ENCODE measurements around the gene FANCC.

- TF ChIP-seq TAF1 (CRISPR knock-in tag; IDR thresholded peaks at IDR 0.05) (no peak), THYN1 (CRISPR knock-in tag; IDR thresholded peaks at IDR 0.05; ENCODE audit: borderline replicate concordance, low read depth) (no peak), ZNF672 (CRISPR knock-in tag; IDR thresholded peaks at IDR 0.05) (no peak), GMEB1 (CRISPR knock-in tag; IDR thresholded peaks at IDR 0.05; ENCODE audit: borderline replicate concordance) (no peak), ZNF792 (CRISPR knock-in tag; IDR thresholded peaks at IDR 0.05) (no peak), BCLAF1 (IDR thresholded peaks at IDR 0.05) (no peak), CBX5 (CRISPR knock-in tag; IDR thresholded peaks at IDR 0.05; ENCODE audit: borderline replicate concordance) (no peak), BRCA1 (CRISPR knock-in tag; IDR thresholded peaks at IDR 0.05) (no peak), ZNF282 (IDR thresholded peaks at IDR 0.05; ENCODE audit: partially characterized antibody) (no peak), KLF13 (CRISPR knock-in tag; IDR thresholded peaks at IDR 0.05) (no peak), ZNF138 (CRISPR knock-in tag; IDR thresholded peaks at IDR 0.05; ENCODE audit: low read depth) (no peak)
- TF ChIP-seq, protein P1, sequence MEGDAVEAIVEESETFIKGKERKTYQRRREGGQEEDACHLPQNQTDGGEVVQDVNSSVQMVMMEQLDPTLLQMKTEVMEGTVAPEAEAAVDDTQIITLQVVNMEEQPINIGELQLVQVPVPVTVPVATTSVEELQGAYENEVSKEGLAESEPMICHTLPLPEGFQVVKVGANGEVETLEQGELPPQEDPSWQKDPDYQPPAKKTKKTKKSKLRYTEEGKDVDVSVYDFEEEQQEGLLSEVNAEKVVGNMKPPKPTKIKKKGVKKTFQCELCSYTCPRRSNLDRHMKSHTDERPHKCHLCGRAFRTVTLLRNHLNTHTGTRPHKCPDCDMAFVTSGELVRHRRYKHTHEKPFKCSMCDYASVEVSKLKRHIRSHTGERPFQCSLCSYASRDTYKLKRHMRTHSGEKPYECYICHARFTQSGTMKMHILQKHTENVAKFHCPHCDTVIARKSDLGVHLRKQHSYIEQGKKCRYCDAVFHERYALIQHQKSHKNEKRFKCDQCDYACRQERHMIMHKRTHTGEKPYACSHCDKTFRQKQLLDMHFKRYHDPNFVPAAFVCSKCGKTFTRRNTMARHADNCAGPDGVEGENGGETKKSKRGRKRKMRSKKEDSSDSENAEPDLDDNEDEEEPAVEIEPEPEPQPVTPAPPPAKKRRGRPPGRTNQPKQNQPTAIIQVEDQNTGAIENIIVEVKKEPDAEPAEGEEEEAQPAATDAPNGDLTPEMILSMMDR (CRISPR knock-in tag; IDR thresholded peaks at IDR 0.05), result no peak
- TF ChIP-seq, protein P2, sequence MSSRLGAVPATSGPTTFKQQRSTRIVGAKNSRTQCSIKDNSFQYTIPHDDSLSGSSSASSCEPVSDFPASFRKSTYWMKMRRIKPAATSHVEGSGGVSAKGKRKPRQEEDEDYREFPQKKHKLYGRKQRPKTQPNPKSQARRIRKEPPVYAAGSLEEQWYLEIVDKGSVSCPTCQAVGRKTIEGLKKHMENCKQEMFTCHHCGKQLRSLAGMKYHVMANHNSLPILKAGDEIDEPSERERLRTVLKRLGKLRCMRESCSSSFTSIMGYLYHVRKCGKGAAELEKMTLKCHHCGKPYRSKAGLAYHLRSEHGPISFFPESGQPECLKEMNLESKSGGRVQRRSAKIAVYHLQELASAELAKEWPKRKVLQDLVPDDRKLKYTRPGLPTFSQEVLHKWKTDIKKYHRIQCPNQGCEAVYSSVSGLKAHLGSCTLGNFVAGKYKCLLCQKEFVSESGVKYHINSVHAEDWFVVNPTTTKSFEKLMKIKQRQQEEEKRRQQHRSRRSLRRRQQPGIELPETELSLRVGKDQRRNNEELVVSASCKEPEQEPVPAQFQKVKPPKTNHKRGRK (CRISPR knock-in tag; IDR thresholded peaks at IDR 0.05), result no peak
Measured at GRCh38 chr9:95137587-95138145, 179.8 kb downstream of the FANCC start.
